GM19238 (cell line): Measurements from ENCODE around the gene LRPAP1.

ENCODE experiments used
- DNase-seq: peaks from one replicate; pipeline ENCODE4 v3.0.0; 2011; ENCODE audit warnings: low spot score; ENCODE audit not compliant: insufficient read length

LRPAP1 gene

GRCh38 chr4:3486541-3487540 is 45.4 kb downstream of the LRPAP1 start:
- no peak for DNase-seq

- no peak for DNase-seq
These were observed 46.2 kb downstream of the LRPAP1 start for GRCh38 chr4:3485886-3486540.

GRCh38 chr4:3485011-3485791 is 47.0 kb downstream of the LRPAP1 start:
- DNase-seq, result no peak

- no peak for DNase-seq
These were observed 47.9 kb downstream of the LRPAP1 start for GRCh38 chr4:3484057-3484973.

- DNase-seq, result no peak
These were observed 48.7 kb downstream of the LRPAP1 start for GRCh38 chr4:3483471-3483921.

GRCh38 chr4:3482707-3483106 is 49.5 kb downstream of the LRPAP1 start:
- no peak for DNase-seq

- no peak for DNase-seq
These were observed 50.3 kb downstream of the LRPAP1 start for GRCh38 chr4:3481783-3482393.

GRCh38 chr4:3481113-3481531 is 51.1 kb downstream of the LRPAP1 start:
- DNase-seq, result no peak

GRCh38 chr4:3480528-3481112 is 51.6 kb downstream of the LRPAP1 start:
- peak; percentile 83 for DNase-seq

GRCh38 chr4:3479358-3480101 is 52.7 kb downstream of the LRPAP1 start:
- DNase-seq, result no peak

- DNase-seq, result no peak
These were observed 53.5 kb downstream of the LRPAP1 start for GRCh38 chr4:3478446-3479357.

- DNase-seq, result no peak
These were observed 54.3 kb downstream of the LRPAP1 start for GRCh38 chr4:3477750-3478430.

- no peak for DNase-seq
These were observed 55.1 kb downstream of the LRPAP1 start for GRCh38 chr4:3476936-3477749.

- no peak for DNase-seq
These were observed 55.9 kb downstream of the LRPAP1 start for GRCh38 chr4:3476341-3476747.

- no peak for DNase-seq
These were observed 56.4 kb downstream of the LRPAP1 start for GRCh38 chr4:3475713-3476260.

GRCh38 chr4:3475041-3475712 is 57.0 kb downstream of the LRPAP1 start:
- no peak for DNase-seq
